ENCODE results near the gene SLC26A4.

The SLC26A4 gene

DNA sequence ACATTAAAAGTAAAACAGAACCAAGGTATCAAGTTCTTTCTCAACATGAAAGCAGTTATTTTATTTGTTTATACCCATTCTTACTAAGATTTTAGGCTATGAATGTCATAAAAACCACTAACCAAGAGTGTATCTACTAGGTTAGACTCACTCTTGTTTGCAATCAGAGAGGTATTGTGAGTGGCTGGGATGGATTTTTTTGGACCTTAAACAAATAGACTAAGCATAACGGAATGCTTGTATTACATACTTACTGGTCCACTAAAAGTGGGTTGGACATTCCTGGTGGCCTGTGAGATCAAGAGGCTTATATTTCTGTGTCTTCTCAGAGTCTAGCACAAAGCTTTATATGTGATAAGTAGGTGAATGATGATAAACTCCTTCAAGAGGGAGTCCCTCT is 50.7 kb downstream of the SLC26A4 start:
- no peaks in the 10 kb centered on the region for H3K4me1 ChIP-seq (ENCODE audit: control insufficient read depth, insufficient read depth, low read length)
- H3K27ac ChIP-seq (ENCODE audit: low read depth, low read length): no peak overlapping the region
- H3K4me3 ChIP-seq (ENCODE audit: low read length): no peak overlapping the region
- H3K9ac ChIP-seq (ENCODE audit: low read length): no peak overlapping the region
- H3K36me3 ChIP-seq (ENCODE audit: control insufficient read depth, insufficient read depth, low read length): no peaks in the 10 kb centered on the region
- no peaks in the 10 kb centered on the region for H3K27me3 ChIP-seq (ENCODE audit: control insufficient read depth, insufficient read depth, low read length)

DNA sequence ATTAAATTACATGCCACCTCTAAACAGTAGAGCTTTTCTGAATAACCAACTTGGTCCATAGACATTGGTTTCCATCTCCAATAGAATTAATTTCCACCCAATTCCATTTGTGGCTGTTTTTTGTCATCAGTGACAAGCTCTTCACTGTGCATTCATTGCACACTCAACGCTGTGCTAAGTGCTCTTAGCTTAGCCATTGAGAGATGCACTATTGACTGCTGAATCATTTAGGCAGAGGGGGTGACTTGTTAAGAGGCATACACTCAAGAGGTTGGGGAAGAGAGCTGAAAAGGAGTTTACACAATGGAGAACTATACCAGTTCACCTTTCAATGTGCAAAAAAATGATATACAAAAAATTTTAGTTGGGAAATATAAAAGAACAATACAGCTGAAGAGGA is 51.4 kb downstream of the SLC26A4 start:
- no peaks in the 10 kb centered on the region for H3K27me3 ChIP-seq (ENCODE audit: control insufficient read depth, insufficient read depth, low read length)
- H3K9ac ChIP-seq (ENCODE audit: low read length): no peak overlapping the region
- no peak overlapping the region for H3K27ac ChIP-seq (ENCODE audit: low read depth, low read length)
- H3K4me1 ChIP-seq (ENCODE audit: control insufficient read depth, insufficient read depth, low read length): no peaks in the 10 kb centered on the region
- no peak overlapping the region for H3K4me3 ChIP-seq (ENCODE audit: low read length)
- no peaks in the 10 kb centered on the region for H3K36me3 ChIP-seq (ENCODE audit: control insufficient read depth, insufficient read depth, low read length)

DNA sequence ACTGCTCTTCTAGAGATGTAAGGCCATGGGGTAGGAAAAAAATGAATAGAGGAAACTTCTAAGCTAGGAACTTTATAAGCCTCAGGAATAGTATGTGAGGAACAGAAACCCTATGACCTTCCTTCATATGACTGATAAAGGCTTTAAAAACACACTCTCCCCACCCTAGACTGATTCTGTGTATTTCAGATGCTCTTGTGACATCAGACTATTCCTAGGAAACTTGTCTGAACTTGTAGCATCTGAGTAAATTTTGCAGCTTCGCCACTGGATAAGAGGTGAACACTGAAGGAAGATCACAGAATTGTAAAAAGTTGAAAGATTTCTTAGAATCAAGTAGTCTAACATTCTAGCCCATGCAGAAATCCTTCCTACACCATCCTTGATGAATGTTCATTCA is 52.3 kb downstream of the SLC26A4 start:
- H3K9ac ChIP-seq (ENCODE audit: low read length): no peak overlapping the region
- no peaks in the 10 kb centered on the region for H3K36me3 ChIP-seq (ENCODE audit: control insufficient read depth, insufficient read depth, low read length)
- no peak overlapping the region for H3K27ac ChIP-seq (ENCODE audit: low read depth, low read length)
- no peaks in the 10 kb centered on the region for H3K4me1 ChIP-seq (ENCODE audit: control insufficient read depth, insufficient read depth, low read length)
- no peak overlapping the region for H3K4me3 ChIP-seq (ENCODE audit: low read length)
- no peaks in the 10 kb centered on the region for H3K27me3 ChIP-seq (ENCODE audit: control insufficient read depth, insufficient read depth, low read length)

GRCh38 chr7:107715531-107715930 is 54.9 kb downstream of the SLC26A4 start:
- Histone ChIP-seq H3K9ac (ENCODE audit: low read length) (no peak overlapping the region), H3K36me3 (ENCODE audit: control insufficient read depth, insufficient read depth, low read length) (no peaks in the 10 kb centered on the region), H3K27ac (ENCODE audit: low read depth, low read length) (no peak overlapping the region), H3K27me3 (ENCODE audit: control insufficient read depth, insufficient read depth, low read length) (no peaks in the 10 kb centered on the region), H3K4me3 (ENCODE audit: low read length) (no peak overlapping the region), H3K4me1 (ENCODE audit: control insufficient read depth, insufficient read depth, low read length) (no peaks in the 10 kb centered on the region)

GRCh38 chr7:107718456-107719193 is 58.0 kb downstream of the SLC26A4 start:
- Histone ChIP-seq H3K27ac (ENCODE audit: low read depth, low read length) (no peak overlapping the region), H3K36me3 (ENCODE audit: control insufficient read depth, insufficient read depth, low read length) (no peaks in the 10 kb centered on the region), H3K4me1 (ENCODE audit: control insufficient read depth, insufficient read depth, low read length) (no peaks in the 10 kb centered on the region), H3K9ac (ENCODE audit: low read length) (no peak overlapping the region), H3K27me3 (ENCODE audit: control insufficient read depth, insufficient read depth, low read length) (no peaks in the 10 kb centered on the region), H3K4me3 (ENCODE audit: low read length) (no peak overlapping the region)

- H3K4me1 ChIP-seq (ENCODE audit: control insufficient read depth, insufficient read depth, low read length): no peaks in the 10 kb centered on the region
- no peaks in the 10 kb centered on the region for H3K36me3 ChIP-seq (ENCODE audit: control insufficient read depth, insufficient read depth, low read length)
- no peak overlapping the region for H3K9ac ChIP-seq (ENCODE audit: low read length)
- H3K27ac ChIP-seq (ENCODE audit: low read depth, low read length): no peak overlapping the region
- no peak overlapping the region for H3K4me3 ChIP-seq (ENCODE audit: low read length)
- no peaks in the 10 kb centered on the region for H3K27me3 ChIP-seq (ENCODE audit: control insufficient read depth, insufficient read depth, low read length)
These were observed 60.7 kb downstream of the SLC26A4 start for GRCh38 chr7:107721286-107721685.

DNA sequence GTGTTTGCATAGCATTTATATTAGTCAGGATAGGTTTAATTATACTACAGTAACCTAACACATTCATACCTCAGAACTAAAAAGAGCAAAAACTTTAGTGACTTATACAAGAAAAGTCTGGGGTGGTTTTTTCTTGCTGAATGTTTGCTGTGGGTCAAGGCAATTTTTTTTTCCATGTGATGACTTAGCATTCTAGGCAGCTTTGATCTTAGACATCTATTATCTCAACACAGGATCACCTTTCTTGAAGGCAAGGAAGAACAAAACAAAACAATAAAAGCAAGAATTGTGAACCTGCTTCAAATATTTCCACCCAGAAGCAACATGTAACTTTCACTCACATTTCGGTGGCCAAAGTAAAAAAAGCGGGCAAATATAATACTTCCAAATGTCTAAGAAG is 62.6 kb downstream of the SLC26A4 start:
- no peak overlapping the region for H3K4me3 ChIP-seq (ENCODE audit: low read length)
- no peaks in the 10 kb centered on the region for H3K4me1 ChIP-seq (ENCODE audit: control insufficient read depth, insufficient read depth, low read length)
- no peaks in the 10 kb centered on the region for H3K27me3 ChIP-seq (ENCODE audit: control insufficient read depth, insufficient read depth, low read length)
- H3K9ac ChIP-seq (ENCODE audit: low read length): no peak overlapping the region
- no peak overlapping the region for H3K27ac ChIP-seq (ENCODE audit: low read depth, low read length)
- H3K36me3 ChIP-seq (ENCODE audit: control insufficient read depth, insufficient read depth, low read length): no peaks in the 10 kb centered on the region

DNA sequence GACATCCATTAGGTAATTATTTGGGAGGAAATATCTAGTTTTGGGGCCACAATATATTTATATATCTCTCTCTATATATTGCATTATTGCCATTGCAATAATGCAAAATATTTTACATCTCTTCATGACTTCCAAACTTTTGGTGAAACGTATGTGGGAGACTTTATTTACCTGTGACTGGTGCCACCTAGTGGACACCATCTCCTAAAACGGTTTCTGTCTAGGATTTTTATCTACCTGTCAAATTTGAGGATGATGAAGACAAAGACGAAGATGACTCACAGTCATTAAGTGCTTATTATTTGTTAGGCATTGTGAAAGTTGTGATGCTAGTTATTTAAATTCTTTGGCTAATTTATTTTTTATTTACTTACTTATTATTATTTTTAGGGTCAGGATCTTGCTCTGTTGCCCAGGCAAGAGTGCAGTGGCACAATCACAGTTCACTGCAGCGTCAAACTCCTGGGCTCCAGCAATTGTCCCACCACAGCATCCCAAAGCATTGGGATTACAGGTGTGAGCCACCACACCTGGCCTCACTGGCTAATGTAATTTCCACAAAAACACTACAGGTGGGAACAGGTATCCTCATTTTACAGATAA is 64.6 kb downstream of the SLC26A4 start:
- H3K27me3 ChIP-seq (ENCODE audit: control insufficient read depth, insufficient read depth, low read length): no peaks in the 10 kb centered on the region
- no peaks in the 10 kb centered on the region for H3K4me1 ChIP-seq (ENCODE audit: control insufficient read depth, insufficient read depth, low read length)
- no peak overlapping the region for H3K27ac ChIP-seq (ENCODE audit: low read depth, low read length)
- no peak overlapping the region for H3K4me3 ChIP-seq (ENCODE audit: low read length)
- H3K9ac ChIP-seq (ENCODE audit: low read length): no peak overlapping the region
- no peaks in the 10 kb centered on the region for H3K36me3 ChIP-seq (ENCODE audit: control insufficient read depth, insufficient read depth, low read length)

GRCh38 chr7:107726356-107727130 is 65.9 kb downstream of the SLC26A4 start:
- H3K4me1 ChIP-seq (ENCODE audit: control insufficient read depth, insufficient read depth, low read length): no peaks in the 10 kb centered on the region
- H3K4me3 ChIP-seq (ENCODE audit: low read length): no peak overlapping the region
- H3K36me3 ChIP-seq (ENCODE audit: control insufficient read depth, insufficient read depth, low read length): no peaks in the 10 kb centered on the region
- H3K27me3 ChIP-seq (ENCODE audit: control insufficient read depth, insufficient read depth, low read length): no peaks in the 10 kb centered on the region
- no peak overlapping the region for H3K9ac ChIP-seq (ENCODE audit: low read length)
- no peak overlapping the region for H3K27ac ChIP-seq (ENCODE audit: low read depth, low read length)

DNA sequence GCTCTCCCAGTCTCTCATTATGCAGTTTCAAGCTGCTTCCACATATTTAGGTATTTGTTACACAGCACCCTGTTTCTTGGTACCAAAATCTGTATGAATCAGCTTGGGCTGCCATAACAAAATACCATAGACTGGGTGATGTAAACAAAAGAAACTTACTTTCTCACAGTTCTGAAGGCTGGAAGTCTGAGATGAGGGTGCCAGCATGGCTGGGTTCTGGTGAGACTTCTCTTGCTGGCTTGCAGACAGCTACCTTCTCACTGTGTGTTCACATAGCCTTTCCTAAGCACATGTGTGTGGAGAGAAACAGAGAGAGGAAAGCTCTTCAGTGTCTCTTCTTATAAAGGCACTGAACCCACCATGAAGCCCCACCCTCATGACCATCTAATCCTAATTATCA is 67.6 kb downstream of the SLC26A4 start:
- Histone ChIP-seq H3K36me3 (ENCODE audit: control insufficient read depth, insufficient read depth, low read length) (no peaks in the 10 kb centered on the region), H3K9ac (ENCODE audit: low read length) (no peak overlapping the region), H3K27ac (ENCODE audit: low read depth, low read length) (no peak overlapping the region), H3K27me3 (ENCODE audit: control insufficient read depth, insufficient read depth, low read length) (no peaks in the 10 kb centered on the region), H3K4me3 (ENCODE audit: low read length) (no peak overlapping the region), H3K4me1 (ENCODE audit: control insufficient read depth, insufficient read depth, low read length) (no peaks in the 10 kb centered on the region)

- peak overlapping the region; percentile 99 for H3K27ac ChIP-seq (ENCODE audit: low read depth, low read length)
- H3K36me3 ChIP-seq (ENCODE audit: control insufficient read depth, insufficient read depth, low read length): no peaks in the 10 kb centered on the region
- peaks cover 13% of the 10 kb centered on the region for H3K4me1 ChIP-seq (ENCODE audit: control insufficient read depth, insufficient read depth, low read length)
- H3K9ac ChIP-seq (ENCODE audit: low read length): peak overlapping the region; percentile 55
- peak overlapping the region; percentile 96 for H3K4me3 ChIP-seq (ENCODE audit: low read length)
- no peaks in the 10 kb centered on the region for H3K27me3 ChIP-seq (ENCODE audit: control insufficient read depth, insufficient read depth, low read length)
These were observed 82.3 kb downstream of the SLC26A4 start for GRCh38 chr7:107742678-107743566.

All from rectal smooth muscle tissue (tissue), 1 donor.